Measurements from ENCODE around the gene TM4SF5. TPM values are rescaled to one million over a fixed set of nuclear protein-coding genes. Genes with fewer than 3 reads are reported as not detected.

The TM4SF5 gene
- total RNA-seq, 1 donor from 2014 or later = not detected

DNA sequence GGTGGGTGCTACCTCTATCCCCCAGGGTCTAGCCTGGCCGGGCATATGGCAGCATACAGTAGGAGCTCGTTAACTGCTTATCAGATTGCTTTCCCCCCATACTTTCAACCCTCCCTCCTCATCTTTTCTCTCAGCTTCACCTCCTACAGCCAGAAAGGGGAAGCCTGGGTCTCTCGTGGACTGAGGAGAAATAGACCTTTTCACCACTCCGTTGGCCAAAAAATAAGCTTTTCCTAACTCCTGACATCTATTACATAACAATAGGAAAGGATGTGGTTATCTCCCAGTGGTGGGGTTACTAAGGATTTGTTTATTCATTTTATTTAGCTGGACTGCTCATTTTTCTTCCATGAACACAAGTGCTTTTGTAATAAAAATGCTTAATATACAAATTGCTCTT lies 23.0 kb upstream of the TM4SF5 start:
- DNase-seq = no peak

- no peak for DNase-seq
Measured at GRCh38 chr17:4750606-4751005, 21.1 kb upstream of the TM4SF5 start.

GRCh38 chr17:4751932-4752331 lies 19.8 kb upstream of the TM4SF5 start:
- peak; percentile 50 for DNase-seq

- DNase-seq = no peak
Measured at GRCh38 chr17:4753392-4753791, 18.3 kb upstream of the TM4SF5 start.

- no peak for DNase-seq
Measured at GRCh38 chr17:4759776-4760236, 11.9 kb upstream of the TM4SF5 start.

DNA sequence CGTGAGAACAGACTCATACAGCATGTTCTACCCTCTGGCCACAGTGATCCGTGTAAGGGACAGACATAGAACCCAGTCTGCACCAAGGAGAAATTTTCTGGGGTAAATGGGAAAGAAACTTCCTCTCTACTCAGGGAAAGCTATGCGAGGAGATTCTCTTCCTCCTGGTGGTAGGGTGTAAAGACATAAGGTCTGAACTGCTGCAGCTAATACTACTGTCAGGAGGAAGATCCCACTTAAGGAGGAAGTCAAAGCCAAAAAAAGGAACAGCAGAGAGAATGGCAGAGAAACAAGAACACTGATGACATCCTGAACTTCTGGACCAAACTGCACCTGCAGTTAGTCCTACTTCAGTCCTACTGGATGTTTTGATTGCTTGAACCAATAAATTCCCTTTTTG lies 7.1 kb upstream of the TM4SF5 start:
- no peak for DNase-seq

GRCh38 chr17:4766201-4766600 lies 5.5 kb upstream of the TM4SF5 start:
- no peak for DNase-seq

DNA sequence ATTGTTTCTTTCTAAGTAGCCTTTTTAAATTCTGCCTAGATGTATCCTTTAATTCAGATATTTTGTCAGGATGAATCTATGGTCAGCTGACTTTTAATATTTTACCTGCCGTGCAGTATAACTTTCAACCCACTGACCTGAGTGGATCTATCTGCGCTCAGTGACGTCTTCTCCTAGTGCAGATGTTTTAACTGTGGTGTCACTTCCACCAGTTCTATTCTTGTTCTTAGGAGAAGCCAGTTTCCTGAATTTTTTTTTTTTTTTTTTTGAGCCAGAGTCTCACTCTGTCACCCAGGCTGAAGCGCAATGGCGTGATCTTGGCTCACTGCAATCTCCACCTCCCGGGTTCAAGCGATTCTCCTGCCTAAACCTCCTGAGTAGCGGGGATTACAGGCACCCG lies 5.0 kb upstream of the TM4SF5 start:
- no peak for DNase-seq

GRCh38 chr17:4768298-4768697 lies 3.4 kb upstream of the TM4SF5 start:
- no peak for DNase-seq

GRCh38 chr17:4769628-4770027 lies 2.1 kb upstream of the TM4SF5 start:
- no peak for DNase-seq

DNA sequence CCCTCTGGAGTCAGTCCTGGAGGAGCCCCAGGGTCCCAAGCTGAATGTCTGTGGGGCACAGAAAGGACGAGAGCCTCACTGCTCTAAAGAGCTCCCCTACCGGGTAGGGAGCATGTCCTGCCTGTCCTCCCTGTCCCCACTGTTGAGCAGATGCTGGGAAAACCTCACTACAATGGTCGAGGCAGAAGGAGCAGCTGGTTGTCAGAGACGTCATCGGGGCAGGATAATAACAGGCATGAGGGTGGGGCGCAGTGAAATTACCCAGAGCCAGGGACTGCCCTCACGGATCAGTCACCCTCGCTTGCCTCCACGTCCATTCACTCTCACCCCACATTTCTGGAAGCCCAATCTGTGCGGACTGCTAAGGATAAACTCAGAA lies 538 bp downstream of the TM4SF5 start:
- DNase-seq = no peak

DNA sequence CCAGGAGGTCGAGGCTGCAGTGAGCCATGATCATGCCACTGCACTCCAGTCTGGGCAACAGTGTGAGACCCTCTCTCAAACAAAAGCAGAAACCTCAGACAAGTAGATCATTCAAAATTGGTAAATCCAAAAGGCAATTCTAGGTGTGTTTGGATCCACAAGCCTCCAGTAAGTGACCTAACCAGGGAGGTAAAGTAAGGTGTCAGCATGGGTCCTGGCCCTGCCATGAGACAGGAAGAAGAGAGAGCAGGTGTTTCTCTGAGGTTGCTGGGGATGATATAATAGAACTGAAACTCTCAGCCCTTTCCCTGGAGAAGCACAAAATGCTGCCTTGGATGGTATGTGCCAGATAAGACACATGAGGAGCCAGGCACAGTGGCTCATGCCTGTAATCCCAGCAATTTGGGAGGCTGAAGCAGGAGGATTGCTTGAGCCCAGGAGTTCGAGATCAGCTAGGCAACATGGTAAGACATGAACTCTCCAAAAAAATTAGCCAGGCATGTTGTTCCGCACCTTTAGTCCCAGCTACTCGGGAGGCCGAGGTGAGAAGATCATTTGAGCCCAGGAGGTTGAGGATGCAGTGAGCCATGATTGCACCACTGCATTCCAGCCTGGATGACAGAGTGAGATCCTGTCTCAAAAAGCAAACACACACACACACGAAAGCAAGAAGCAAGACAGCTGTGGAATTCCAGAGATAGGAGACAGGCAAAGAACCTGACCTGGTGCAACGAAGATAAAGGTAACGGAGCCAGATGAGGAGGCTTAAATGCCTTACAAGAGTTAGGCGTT lies 6.5 kb downstream of the TM4SF5 start:
- DNase-seq = no peak

- no peak for DNase-seq
Measured at GRCh38 chr17:4780325-4780955, 8.8 kb downstream of the TM4SF5 start.

GRCh38 chr17:4782652-4783051 lies 11.0 kb downstream of the TM4SF5 start:
- peak; percentile 27 for DNase-seq

DNA sequence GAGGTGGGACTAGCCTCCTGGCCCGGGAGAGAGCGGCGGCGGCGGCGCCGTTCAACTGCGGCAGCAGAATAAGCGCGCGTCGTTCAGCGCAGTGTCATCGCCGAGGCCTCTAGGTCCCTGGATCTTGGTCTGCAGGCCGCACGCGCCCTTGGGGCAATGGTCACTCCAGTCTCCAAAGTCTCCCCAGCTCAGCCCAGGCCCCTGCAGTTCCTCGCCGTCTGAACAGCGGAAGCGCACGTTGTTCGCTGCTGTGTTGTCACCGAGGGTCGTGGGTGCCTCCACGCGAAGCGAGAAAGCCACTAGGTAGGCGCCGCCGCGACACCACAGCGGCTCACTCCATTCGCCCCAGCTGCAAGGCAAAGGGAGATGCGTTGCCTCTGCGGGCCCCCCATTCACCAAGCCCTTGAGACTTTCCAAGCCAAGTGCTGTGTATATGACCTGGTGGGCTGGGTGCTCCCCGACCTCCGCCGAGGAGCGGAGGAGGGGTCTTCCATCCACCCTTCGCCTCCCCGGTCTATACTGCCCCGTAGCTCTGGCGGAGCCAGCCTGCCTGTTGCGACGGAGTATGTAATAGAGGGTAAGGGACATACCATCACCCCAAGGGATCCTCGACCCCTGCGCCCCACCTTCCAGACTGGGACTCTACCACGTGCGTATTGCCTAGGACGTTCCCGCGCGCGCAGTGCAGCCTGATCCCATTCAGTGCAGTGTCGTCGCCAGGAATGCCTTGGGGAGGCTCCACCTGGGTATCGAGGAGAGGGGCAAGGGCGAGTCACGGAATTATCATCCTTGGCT lies 13.8 kb downstream of the TM4SF5 start:
- DNase-seq = peak; percentile 25

DNA sequence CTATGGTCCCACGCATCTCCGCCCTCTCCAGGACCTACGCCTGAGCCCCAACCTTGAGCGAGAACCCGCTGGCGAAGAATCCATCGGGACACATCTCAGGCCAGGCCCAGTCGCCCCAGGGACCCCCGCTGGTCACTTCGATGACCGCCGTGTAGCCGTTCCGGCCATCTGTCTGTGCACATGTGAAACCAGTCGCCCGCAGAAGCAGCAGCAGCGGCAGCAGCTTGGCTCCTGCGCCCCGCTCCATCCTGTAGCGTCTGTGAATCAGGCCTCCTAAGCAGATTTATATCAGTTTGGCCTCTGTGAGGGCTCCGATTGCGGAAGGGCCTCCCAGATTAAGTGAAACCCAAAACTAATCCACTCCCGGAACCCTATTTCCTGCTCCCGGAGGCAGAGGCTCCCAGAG lies 14.4 kb downstream of the TM4SF5 start, which contains the start of gene VMO1:
Gene VMO1 (minus strand): TSS at position 259 of the 406 bp plus-strand sequence. CDS start 12 bp downstream, at position 247.
- peak; percentile 38 for DNase-seq

DNA sequence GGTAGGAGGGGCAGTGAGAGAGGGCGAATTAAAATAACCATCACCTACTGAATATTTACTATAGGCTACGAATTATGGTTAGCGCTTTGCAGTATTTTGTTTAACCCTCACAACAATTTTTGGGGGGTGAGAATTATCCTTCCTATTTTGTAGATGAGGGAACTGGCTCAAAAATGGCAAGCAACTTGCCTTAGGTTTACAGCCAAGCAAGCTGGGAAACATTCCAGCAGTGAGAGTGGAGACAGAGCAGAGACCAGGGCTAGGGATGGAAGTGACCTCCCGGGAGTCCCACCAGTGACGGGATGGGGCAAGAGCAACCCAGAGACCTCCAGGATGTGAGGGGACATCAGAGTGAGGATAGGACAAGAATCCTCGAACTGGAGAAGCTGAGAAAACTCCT lies 14.8 kb downstream of the TM4SF5 start:
- DNase-seq = no peak

GRCh38 chr17:4788159-4788806 lies 16.6 kb downstream of the TM4SF5 start:
- no peak for DNase-seq

DNA sequence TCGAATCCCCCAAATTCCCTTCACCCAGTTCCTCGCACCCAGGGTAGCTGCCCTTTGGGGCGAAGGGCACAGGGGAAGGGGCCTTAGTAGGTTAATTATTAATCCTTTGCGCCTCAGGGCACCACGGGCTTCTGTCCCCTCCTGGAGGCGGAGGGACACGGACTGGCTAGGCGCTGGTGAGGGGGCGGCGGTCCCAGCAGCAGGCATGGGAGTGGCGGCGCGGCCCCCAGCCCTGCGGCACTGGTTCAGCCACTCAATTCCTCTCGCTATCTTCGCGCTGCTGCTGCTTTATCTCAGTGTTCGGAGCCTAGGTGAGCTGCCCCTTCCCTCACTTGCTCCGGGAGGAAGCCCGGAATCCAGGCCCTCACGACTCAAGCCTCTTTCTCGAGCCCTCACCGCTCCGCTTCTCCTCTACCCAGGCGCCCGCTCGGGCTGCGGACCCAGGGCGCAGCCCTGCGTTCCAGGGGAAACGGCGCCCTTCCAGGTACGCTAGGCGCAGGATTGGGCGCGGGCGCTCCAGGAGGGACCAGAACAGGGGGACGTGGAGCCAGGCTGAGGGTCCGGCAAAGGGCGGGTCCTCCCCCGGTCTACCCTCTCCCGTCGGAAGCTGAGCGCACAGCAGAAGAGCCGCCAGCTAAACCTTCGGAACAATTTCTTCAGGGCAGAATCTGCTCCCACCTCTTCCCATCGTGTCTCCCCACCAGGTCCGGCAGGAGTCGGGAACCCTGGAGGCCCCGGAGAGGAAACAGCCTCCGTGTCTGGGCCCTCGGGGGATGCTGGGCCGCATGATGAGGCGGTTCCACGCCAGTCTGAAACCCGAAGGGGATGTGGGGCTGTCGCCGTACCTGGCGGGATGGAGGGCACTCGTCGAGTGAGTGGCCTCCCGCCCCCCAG lies 17.4 kb downstream of the TM4SF5 start, which contains the start of gene GLTPD2:
Gene GLTPD2 (plus strand): TSS at position 158 of the 894 bp plus-strand sequence. CDS start 48 bp downstream, at position 206.
- no peak for DNase-seq

GRCh38 chr17:4789701-4789950 lies 17.9 kb downstream of the TM4SF5 start:
- no peak for DNase-seq

DNA sequence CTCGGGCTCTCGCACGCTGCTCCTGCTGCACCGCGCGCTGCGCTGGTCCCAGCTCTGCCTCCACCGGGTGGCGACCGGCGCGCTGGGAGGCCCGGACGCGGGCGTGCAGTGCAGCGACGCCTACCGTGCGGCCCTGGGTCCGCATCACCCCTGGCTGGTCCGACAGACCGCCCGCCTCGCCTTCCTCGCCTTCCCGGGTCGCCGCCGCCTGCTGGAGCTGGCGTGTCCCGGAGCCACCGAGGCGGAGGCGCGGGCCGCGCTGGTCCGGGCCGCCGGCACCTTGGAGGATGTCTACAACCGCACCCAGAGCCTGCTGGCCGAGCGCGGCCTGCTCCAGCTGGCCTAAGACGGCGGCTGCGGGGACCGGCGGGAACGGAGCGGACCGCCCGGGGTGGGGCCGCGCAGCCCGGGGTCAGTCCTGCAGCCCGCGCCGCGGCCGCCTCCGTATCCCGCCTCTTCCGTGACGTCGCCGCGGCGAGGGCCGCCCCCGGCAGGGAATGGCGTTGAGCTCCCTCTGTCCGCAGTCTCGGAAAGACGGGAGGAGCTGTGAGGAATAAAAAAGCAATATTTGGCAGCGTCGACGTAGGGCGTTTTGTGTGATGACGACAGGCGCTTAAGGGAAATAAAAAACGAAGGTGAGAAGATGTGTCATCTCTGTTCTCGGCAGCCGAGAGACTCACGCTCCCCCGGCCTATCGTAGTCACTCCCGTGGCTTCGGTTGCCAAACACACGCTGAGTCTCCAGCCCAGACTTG lies 18.4 kb downstream of the TM4SF5 start:
- DNase-seq = peak; percentile 88

All from dermis blood vessel endothelial cell (primary cell).